ENCODE data around the gene AAGAB. TPM values are rescaled to one million over a fixed set of nuclear protein-coding genes. Genes with fewer than 3 reads are reported as not detected.
A peak's percentile ranks its signal among the peaks of the same experiment; 100 is the strongest.

AAGAB gene
- total RNA-seq, 4 donors from 2014 or later: 19.1 to 36.5 (median 27.6) TPM

DNA sequence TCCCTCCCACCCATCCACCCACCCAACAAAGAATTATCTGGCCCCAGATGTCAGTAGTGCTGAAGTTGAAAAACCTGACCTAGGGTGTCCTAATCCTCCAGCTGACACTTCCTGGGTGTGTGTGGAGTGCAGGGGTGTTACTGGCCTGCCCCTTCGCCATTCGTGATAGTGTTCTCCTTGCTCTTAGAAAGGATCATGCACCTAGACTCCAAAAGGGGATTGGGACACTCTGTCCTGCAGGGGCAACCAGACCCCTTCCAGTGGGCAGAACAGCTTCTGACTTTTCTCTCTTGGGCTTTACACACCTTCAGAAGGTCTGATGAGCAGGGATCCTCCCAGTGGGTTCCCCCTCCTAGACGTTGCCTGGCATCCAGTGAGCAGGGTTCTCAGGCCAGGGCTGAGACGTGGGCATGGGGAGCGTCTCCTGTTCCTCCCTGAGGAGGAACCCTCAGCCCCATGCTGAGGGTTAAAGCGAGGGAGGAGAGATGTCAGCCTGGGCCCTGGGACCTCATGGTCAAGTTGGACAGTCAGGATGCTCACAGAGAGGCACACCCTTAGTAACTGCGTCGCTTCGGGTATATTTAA lies 75.0 kb downstream of the AAGAB start:
- TF ChIP-seq, protein P1, sequence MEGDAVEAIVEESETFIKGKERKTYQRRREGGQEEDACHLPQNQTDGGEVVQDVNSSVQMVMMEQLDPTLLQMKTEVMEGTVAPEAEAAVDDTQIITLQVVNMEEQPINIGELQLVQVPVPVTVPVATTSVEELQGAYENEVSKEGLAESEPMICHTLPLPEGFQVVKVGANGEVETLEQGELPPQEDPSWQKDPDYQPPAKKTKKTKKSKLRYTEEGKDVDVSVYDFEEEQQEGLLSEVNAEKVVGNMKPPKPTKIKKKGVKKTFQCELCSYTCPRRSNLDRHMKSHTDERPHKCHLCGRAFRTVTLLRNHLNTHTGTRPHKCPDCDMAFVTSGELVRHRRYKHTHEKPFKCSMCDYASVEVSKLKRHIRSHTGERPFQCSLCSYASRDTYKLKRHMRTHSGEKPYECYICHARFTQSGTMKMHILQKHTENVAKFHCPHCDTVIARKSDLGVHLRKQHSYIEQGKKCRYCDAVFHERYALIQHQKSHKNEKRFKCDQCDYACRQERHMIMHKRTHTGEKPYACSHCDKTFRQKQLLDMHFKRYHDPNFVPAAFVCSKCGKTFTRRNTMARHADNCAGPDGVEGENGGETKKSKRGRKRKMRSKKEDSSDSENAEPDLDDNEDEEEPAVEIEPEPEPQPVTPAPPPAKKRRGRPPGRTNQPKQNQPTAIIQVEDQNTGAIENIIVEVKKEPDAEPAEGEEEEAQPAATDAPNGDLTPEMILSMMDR (IDR thresholded peaks at IDR 0.05): no peak
- no peak for TF ChIP-seq EP300 (IDR thresholded peaks at IDR 0.05)
- no peak for TF ChIP-seq POLR2AphosphoS5 (IDR thresholded peaks at IDR 0.05)
- no peak for TF ChIP-seq POLR2A (IDR thresholded peaks at IDR 0.05)
- H3K27me3 ChIP-seq: no peaks in the 10 kb centered on the region
- peak overlapping the region in 3 of 4 donors; percentile 68 to 84 (median 82) for H3K27ac ChIP-seq
- H3K4me3 ChIP-seq: no peak overlapping the region
- 90 to 100% methylated on average over 1 to 2 of the region's 9 CpGs for WGBS, 2 donors (ENCODE audit: low coverage in 1 of 2)
- peaks cover 0 to 63% (median 37%) of the 10 kb centered on the region in 3 donors for H3K4me1 ChIP-seq
- H3K9me3 ChIP-seq: no peaks in the 10 kb centered on the region
- no peak for ATAC-seq
- peaks cover 0 to 32% of the 10 kb centered on the region in 2 donors for H3K36me3 ChIP-seq

DNA sequence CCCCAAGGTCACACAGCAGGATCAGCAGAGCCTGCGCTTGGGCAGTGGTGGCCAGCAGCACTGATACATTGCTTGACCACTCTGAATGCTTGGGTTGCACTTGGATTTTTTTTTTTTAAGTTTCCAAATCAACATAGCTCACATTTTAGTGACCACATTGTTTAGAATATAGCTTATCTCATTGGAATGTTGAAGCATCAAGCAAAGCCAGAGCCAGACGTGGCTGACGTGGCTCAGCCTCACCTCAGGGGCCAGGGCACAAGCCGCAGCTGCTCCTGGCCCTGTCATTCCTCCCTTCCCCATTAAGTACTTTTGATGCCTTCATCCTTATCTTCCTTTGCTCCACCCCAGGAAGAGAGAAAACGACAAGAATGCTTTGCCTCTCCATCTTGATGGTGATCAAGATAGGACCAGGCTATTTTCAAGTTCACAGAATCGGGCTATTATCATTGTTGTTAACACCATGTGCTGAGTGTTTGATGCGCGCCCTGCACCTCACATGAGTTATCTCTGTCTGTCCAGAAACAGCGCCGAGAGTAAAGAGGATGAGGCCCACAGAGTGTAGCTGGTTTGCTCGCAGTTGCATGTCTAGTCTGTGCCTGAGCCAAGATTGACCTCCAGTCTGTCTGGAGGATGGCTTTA lies 75.8 kb downstream of the AAGAB start:
- H3K9me3 ChIP-seq: no peaks in the 10 kb centered on the region
- TF ChIP-seq EP300 (IDR thresholded peaks at IDR 0.05) (no peak), POLR2AphosphoS5 (IDR thresholded peaks at IDR 0.05) (peak; percentile 71), POLR2A (IDR thresholded peaks at IDR 0.05) (no peak)
- TF ChIP-seq, protein P1 (IDR thresholded peaks at IDR 0.05): no peak
- H3K36me3 ChIP-seq: peaks cover 0 to 35% of the 10 kb centered on the region in 2 donors
- H3K4me3 ChIP-seq: no peak overlapping the region
- H3K27me3 ChIP-seq: no peaks in the 10 kb centered on the region
- peak overlapping the region in 3 of 4 donors; percentile 79 to 84 (median 82) for H3K27ac ChIP-seq
- peaks cover 0 to 63% (median 37%) of the 10 kb centered on the region in 3 donors for H3K4me1 ChIP-seq
- 35 to 75% methylated on average over 7 to 9 of the region's 11 CpGs for WGBS, 2 donors (ENCODE audit: low coverage in 1 of 2)
- peak; percentile 69 for ATAC-seq

DNA sequence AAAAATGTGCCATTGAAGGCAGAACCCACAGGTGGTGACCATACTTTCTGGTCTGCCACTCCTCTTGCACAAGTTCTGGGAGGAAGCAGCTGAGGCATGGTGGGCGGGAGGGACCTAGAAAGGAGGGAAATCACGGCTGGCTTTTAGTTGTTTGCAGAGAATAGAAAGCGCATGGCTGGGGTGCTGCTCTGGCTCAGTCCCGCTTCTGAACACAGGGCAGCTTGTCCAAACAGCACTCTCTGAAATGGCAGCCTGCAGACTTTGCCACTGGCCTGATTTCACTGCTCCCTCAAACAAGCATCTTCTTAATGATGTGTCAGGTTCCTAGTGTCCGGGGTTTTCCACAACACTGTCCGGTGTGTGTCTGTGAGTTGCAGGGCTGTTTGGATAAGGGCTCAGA lies 76.7 kb downstream of the AAGAB start:
- Histone ChIP-seq H3K27ac (peak overlapping the region; percentile 0 to 84 (median 80)), H3K36me3 (peaks cover 0 to 39% of the 10 kb centered on the region in 2 donors), H3K4me3 (no peak overlapping the region), H3K9me3 (no peaks in the 10 kb centered on the region), H3K27me3 (no peaks in the 10 kb centered on the region), H3K4me1 (peaks cover 0 to 56% (median 37%) of the 10 kb centered on the region in 3 donors)
- 39% methylated on average over 4 of the region's 6 CpGs; no CpG with 5 or more reads in 1 of the 2 donors for WGBS, 2 donors (ENCODE audit: low coverage in 1 of 2)
- TF ChIP-seq POLR2A (IDR thresholded peaks at IDR 0.05) (no peak), EP300 (IDR thresholded peaks at IDR 0.05) (no peak), POLR2AphosphoS5 (IDR thresholded peaks at IDR 0.05) (no peak)
- TF ChIP-seq, protein P1 (IDR thresholded peaks at IDR 0.05): no peak
- ATAC-seq: peak; percentile 14

DNA sequence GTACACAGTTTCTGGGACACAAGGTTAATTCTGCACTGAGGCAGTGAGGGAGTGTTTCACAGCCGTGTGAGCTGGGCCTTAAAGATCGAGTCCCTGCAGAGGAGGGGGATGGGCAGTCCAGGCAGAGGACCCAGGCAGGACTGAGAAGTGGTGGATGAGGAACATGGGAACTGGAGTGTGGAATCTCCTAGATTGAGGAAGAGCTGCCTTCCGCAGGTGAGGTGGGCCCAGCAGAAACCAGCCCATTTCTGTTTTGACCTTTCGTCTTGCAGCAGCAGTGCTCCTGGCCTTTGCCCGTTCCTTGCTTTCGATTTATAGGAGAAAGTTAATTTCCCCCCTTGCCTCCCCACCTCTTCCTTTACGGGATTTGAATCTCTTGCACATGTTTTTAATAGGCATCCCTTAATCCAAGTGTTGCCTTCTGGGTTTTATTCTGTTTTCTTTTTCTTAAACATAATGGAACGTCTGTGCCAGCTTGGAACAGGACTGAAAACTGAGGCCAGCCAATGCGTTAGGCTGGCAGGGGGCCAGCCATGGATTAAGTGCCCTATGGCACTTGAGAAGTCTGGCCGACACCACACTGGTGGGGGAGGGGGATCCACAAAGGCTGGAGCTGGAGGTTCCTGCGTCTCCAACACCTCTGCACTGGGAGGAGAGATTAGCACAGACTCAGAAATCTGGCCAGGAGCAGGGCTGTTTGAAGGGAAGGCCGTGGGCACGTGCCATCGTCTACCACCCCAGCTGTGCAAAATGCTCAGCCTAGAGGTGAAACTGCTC lies 78.1 kb downstream of the AAGAB start:
- Histone ChIP-seq H3K27me3 (no peaks in the 10 kb centered on the region), H3K9me3 (no peaks in the 10 kb centered on the region), H3K4me3 (no peak overlapping the region), H3K27ac (peak overlapping the region; percentile 5 to 84 (median 80)), H3K4me1 (peaks cover 0 to 56% (median 37%) of the 10 kb centered on the region in 3 donors), H3K36me3 (peaks cover 0 to 46% of the 10 kb centered on the region in 2 donors)
- peak; percentile 20 for ATAC-seq
- 54 to 55% methylated on average over 5 to 7 of the region's 14 CpGs for WGBS, 2 donors (ENCODE audit: low coverage in 1 of 2)
- TF ChIP-seq POLR2AphosphoS5 (IDR thresholded peaks at IDR 0.05) (peak; percentile 62), POLR2A (IDR thresholded peaks at IDR 0.05) (no peak), EP300 (IDR thresholded peaks at IDR 0.05) (no peak)
- TF ChIP-seq, protein P1 (IDR thresholded peaks at IDR 0.05): no peak

Data from gastroesophageal sphincter (tissue), 4 donors.